GM19438 (cell line): ENCODE measurements around the gene DSE.
"Not testable (repeated sequence)": the region's sequence is repeated elsewhere in the genome, so short reads cannot be mapped to it uniquely, and the experiment has no call there.

Experiments used
- ATAC-seq: cut with Tn5 transposase; IDR thresholded peaks from one replicate; pipeline ENCODE4 v1.9.1; 2021; ENCODE audit warnings: low read depth; ENCODE audit not compliant: unreplicated experiment

The DSE gene

GRCh38 chr6:116370760-116371119 lies at the start of gene DSE:
Gene DSE, plus strand, starts transcription at chr6:116370947. Its CDS starts 28,304 bp downstream, at chr6:116399251.
- peak; percentile 71 for ATAC-seq

- ATAC-seq, result not testable (repeated sequence)
These were observed 48.8 kb upstream of the DSE start for GRCh38 chr6:116321933-116322332.

GRCh38 chr6:116323863-116324262 lies 46.9 kb upstream of the DSE start:
- no peak for ATAC-seq

- not testable (repeated sequence) for ATAC-seq
These were observed 45.1 kb upstream of the DSE start for GRCh38 chr6:116325634-116326132.

GRCh38 chr6:116326181-116326671 lies 44.5 kb upstream of the DSE start:
- no peak for ATAC-seq

- no peak for ATAC-seq
These were observed 43.8 kb upstream of the DSE start for GRCh38 chr6:116326996-116327395.

- no peak for ATAC-seq
These were observed 42.8 kb upstream of the DSE start for GRCh38 chr6:116327803-116328527.

GRCh38 chr6:116328528-116328903 lies 42.2 kb upstream of the DSE start:
- no peak for ATAC-seq

GRCh38 chr6:116329156-116329555 lies 41.6 kb upstream of the DSE start:
- ATAC-seq, result no peak

GRCh38 chr6:116330511-116330910 lies 40.2 kb upstream of the DSE start:
- ATAC-seq, result no peak

- ATAC-seq, result no peak
These were observed 38.7 kb upstream of the DSE start for GRCh38 chr6:116332096-116332495.

- not testable (repeated sequence) for ATAC-seq
These were observed 35.9 kb upstream of the DSE start for GRCh38 chr6:116334638-116335409.

- ATAC-seq, result no peak
These were observed 35.0 kb upstream of the DSE start for GRCh38 chr6:116335612-116336215.

GRCh38 chr6:116338943-116339342 lies 31.8 kb upstream of the DSE start:
- ATAC-seq, result no peak

- ATAC-seq, result not testable (repeated sequence)
These were observed 30.1 kb upstream of the DSE start for GRCh38 chr6:116340625-116341024.

GRCh38 chr6:116349216-116349615 lies 21.5 kb upstream of the DSE start:
- no peak for ATAC-seq

- ATAC-seq, result no peak
These were observed 19.6 kb upstream of the DSE start for GRCh38 chr6:116351101-116351500.

- ATAC-seq, result no peak
These were observed 18.0 kb upstream of the DSE start for GRCh38 chr6:116352515-116353471.

GRCh38 chr6:116354236-116354635 lies 16.5 kb upstream of the DSE start:
- no peak for ATAC-seq

GRCh38 chr6:116355796-116356195 lies 15.0 kb upstream of the DSE start:
- no peak for ATAC-seq
